ENCODE measurements around the gene LYSMD1. TPM values are rescaled to one million over a fixed set of nuclear protein-coding genes. Genes with fewer than 3 reads are reported as not detected.

The LYSMD1 gene
- total and polyA plus RNA-seq, 5 donors from 2014 or later: 0.14 to 0.54 (median 0.16) TPM; not detected in 1

- ATAC-seq (ENCODE audit: low read depth in 2 of 2) (no peak), DNase-seq (peak in 1 of 3 donors; percentile 45)
- Histone ChIP-seq H3K27me3 (ENCODE audit: control insufficient read depth, insufficient read depth, low read length) (no peaks in the 10 kb centered on the region), H3K4me1 (ENCODE audit: control insufficient read depth, insufficient read depth, low read length, poor library complexity, severe bottlenecking) (peaks cover 23% of the 10 kb centered on the region), H3K27ac (ENCODE audit: insufficient read depth, low read length, poor library complexity, severe bottlenecking) (no peak overlapping the region), H3K4me3 (ENCODE audit: low read depth, low read length) (peak overlapping the region; percentile 60), H3K36me3 (ENCODE audit: control insufficient read depth, insufficient read depth, low read length) (no peaks in the 10 kb centered on the region), H3K9me3 (ENCODE audit: control insufficient read depth in 2 of 2, low read length in 2 of 2) (no peaks in the 10 kb centered on the region)
- Mint-ChIP-seq H3K9me3 (no peaks in the 10 kb centered on the region), H3K27ac (no peak overlapping the region), H3K36me3 (no peaks in the 10 kb centered on the region), H3K27me3 (peaks cover 13% of the 10 kb centered on the region), H3K4me1 (peaks cover 0 to 23% (median 4%) of the 10 kb centered on the region in 4 donors), H3K4me3 (peak overlapping the region; percentile 93 to 98 (median 95))
These were observed 20.2 kb downstream of the LYSMD1 start for GRCh38 chr1:151145304-151146071.

DNA sequence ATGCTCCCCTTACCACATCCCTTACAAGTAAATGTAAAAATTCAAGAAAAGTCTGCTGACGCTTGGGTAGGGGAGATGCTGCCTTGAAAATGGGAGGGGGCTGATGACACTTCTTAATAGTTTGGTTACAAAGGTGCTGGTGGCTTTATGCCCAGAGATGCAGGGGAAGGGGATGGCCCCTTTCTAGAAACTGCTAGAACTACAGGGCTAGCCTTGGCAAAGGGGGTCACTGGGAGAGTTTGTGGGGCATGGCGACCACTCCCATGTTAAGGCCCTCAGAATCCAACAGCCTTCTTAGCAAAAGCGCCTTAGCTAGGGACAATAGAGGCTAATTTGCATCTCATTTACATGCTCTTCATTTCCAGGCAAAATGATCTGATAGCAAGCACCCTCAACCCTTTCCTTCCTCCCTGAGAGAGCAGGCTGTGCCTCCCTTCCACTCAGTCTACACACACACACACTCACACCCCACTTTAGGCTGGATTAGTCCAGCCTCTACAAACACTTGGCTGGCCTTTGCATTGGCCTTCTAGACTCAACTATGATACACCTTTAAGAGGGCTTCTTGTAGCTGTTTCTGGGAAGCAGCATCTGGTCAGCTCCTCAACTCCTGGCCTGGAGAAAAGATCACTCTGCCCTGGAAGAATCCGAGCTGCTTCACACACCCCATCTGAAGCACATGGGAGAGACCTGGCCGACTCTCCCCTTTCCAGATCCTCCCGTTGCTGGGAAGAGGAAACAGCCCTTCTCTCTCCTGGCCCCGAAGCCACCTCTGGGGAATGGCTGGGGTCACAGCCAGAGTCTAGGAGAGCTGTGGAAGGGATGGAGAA is 21.0 kb downstream of the LYSMD1 start:
- H3K27me3 ChIP-seq (ENCODE audit: control insufficient read depth, insufficient read depth, low read length): no peaks in the 10 kb centered on the region
- H3K9me3 Mint-ChIP-seq: no peaks in the 10 kb centered on the region
- no peak overlapping the region for H3K27ac ChIP-seq (ENCODE audit: insufficient read depth, low read length, poor library complexity, severe bottlenecking)
- no peaks in the 10 kb centered on the region for H3K9me3 ChIP-seq (ENCODE audit: control insufficient read depth in 2 of 2, low read length in 2 of 2)
- DNase-seq (no peak), ATAC-seq (ENCODE audit: low read depth in 2 of 2) (no peak)
- peaks cover 2% of the 10 kb centered on the region for H3K36me3 Mint-ChIP-seq
- H3K36me3 ChIP-seq (ENCODE audit: control insufficient read depth, insufficient read depth, low read length): no peaks in the 10 kb centered on the region
- H3K27ac Mint-ChIP-seq: peak overlapping the region in 1 of 3 donors; percentile 64
- peaks cover 23% of the 10 kb centered on the region for H3K4me1 ChIP-seq (ENCODE audit: control insufficient read depth, insufficient read depth, low read length, poor library complexity, severe bottlenecking)
- H3K4me1 Mint-ChIP-seq: peaks cover 0 to 23% (median 4%) of the 10 kb centered on the region in 4 donors
- H3K27me3 Mint-ChIP-seq: peaks cover 13% of the 10 kb centered on the region
- H3K4me3 Mint-ChIP-seq: peak overlapping the region; percentile 34 to 93 (median 58)
- H3K4me3 ChIP-seq (ENCODE audit: low read depth, low read length): no peak overlapping the region

DNA sequence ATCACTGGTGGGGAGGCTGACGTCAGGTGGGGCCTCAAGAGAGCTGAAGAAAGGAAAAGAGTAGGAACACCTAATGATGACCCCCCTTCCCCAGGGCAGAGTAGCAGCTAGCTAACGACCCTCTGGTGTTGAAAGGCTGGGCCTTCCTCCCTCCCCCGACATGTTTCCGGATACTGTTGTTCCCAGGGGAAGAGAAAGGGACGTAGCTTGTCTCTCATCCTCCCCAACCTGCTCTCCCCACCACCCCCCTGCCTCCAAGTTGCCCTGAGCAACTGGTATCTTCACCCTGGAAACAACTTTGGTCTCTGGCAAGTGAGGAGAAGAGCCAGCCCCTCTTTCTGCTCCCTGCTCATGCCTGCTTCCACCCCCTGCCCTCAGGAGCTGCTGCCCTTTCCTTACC is 21.7 kb downstream of the LYSMD1 start:
- Histone ChIP-seq H3K27me3 (ENCODE audit: control insufficient read depth, insufficient read depth, low read length) (no peaks in the 10 kb centered on the region), H3K9me3 (ENCODE audit: control insufficient read depth in 2 of 2, low read length in 2 of 2) (no peaks in the 10 kb centered on the region), H3K4me1 (ENCODE audit: control insufficient read depth, insufficient read depth, low read length, poor library complexity, severe bottlenecking) (peaks cover 23% of the 10 kb centered on the region), H3K36me3 (ENCODE audit: control insufficient read depth, insufficient read depth, low read length) (no peaks in the 10 kb centered on the region), H3K4me3 (ENCODE audit: low read depth, low read length) (no peak overlapping the region), H3K27ac (ENCODE audit: insufficient read depth, low read length, poor library complexity, severe bottlenecking) (no peak overlapping the region)
- Mint-ChIP-seq H3K4me1 (peaks cover 0 to 23% (median 4%) of the 10 kb centered on the region in 4 donors), H3K27me3 (peaks cover 13% of the 10 kb centered on the region), H3K27ac (peak overlapping the region in 1 of 3 donors; percentile 64), H3K4me3 (peak overlapping the region in 1 of 4 donors; percentile 93), H3K9me3 (no peaks in the 10 kb centered on the region), H3K36me3 (peaks cover 2% of the 10 kb centered on the region)
- ATAC-seq (ENCODE audit: low read depth in 2 of 2) (no peak), DNase-seq (no peak)

DNA sequence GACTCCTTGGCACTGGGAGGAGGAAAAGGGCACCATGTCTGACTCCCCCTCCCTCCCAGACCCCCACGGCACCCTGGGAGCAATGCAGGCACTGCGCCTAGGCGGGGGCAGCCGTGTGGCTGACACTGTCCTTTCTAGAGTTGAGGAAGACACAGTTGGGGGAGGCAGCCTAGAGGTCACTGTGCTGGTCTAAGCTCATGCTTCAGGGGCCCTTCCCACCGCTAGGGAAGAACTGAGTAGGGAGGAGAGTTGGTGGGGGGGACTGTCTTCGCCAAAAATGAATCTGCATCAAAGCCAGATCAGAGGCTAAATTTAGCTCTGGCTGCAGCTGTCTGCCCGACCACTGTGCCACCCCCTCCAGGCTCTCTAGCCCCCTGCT is 22.7 kb downstream of the LYSMD1 start:
- ATAC-seq (ENCODE audit: low read depth in 2 of 2): no peak
- no peak overlapping the region for H3K4me3 Mint-ChIP-seq
- Histone ChIP-seq H3K4me3 (ENCODE audit: low read depth, low read length) (no peak overlapping the region), H3K27ac (ENCODE audit: insufficient read depth, low read length, poor library complexity, severe bottlenecking) (no peak overlapping the region), H3K4me1 (ENCODE audit: control insufficient read depth, insufficient read depth, low read length, poor library complexity, severe bottlenecking) (peaks cover 23% of the 10 kb centered on the region), H3K27me3 (ENCODE audit: control insufficient read depth, insufficient read depth, low read length) (no peaks in the 10 kb centered on the region), H3K36me3 (ENCODE audit: control insufficient read depth, insufficient read depth, low read length) (no peaks in the 10 kb centered on the region), H3K9me3 (ENCODE audit: control insufficient read depth in 2 of 2, low read length in 2 of 2) (no peaks in the 10 kb centered on the region)
- no peaks in the 10 kb centered on the region for H3K9me3 Mint-ChIP-seq
- peaks cover 2% of the 10 kb centered on the region for H3K36me3 Mint-ChIP-seq
- DNase-seq: no peak
- peaks cover 12% of the 10 kb centered on the region for H3K27me3 Mint-ChIP-seq
- H3K4me1 Mint-ChIP-seq: peaks cover 0 to 23% (median 4%) of the 10 kb centered on the region in 4 donors
- no peak overlapping the region for H3K27ac Mint-ChIP-seq

DNA sequence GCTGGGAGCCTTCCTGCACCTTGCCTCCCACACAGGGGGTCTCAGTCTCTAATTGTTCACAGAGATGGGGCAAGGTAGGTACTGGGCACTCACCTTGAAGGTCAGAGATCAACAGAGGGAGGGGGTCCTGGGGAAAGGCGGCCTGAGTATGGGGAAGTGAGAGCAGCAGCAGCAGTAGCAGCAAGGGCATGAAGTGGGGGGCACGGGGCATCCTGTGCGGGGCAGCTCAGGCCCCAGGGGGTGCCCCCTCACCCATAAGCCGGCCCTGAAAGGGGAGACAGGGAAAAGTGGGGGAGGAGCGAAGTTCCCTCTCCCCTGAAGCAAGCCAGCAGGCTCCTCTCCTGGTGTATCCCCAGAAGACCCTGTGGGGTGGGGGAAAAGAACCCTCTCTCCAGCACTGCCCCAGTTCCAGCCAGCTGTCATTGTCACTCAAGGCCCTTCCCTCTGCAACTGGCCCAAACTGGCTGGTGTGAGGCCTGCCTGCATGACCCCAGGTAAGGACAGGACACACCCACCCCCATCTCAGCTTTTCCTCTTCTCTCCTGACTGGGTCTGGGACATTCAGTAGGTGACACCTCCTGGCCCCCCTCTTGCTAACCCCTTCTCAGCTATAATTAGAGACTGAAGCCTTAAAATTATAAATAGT is 23.2 kb downstream of the LYSMD1 start:
- no peak overlapping the region for H3K4me3 ChIP-seq (ENCODE audit: low read depth, low read length)
- Mint-ChIP-seq H3K36me3 (peaks cover 2% of the 10 kb centered on the region), H3K9me3 (no peaks in the 10 kb centered on the region), H3K27ac (no peak overlapping the region), H3K4me1 (peaks cover 0 to 21% (median 4%) of the 10 kb centered on the region in 4 donors), H3K27me3 (peaks cover 8% of the 10 kb centered on the region), H3K4me3 (no peak overlapping the region)
- H3K9me3 ChIP-seq (ENCODE audit: control insufficient read depth in 2 of 2, low read length in 2 of 2): no peaks in the 10 kb centered on the region
- DNase-seq: no peak
- no peaks in the 10 kb centered on the region for H3K36me3 ChIP-seq (ENCODE audit: control insufficient read depth, insufficient read depth, low read length)
- H3K27me3 ChIP-seq (ENCODE audit: control insufficient read depth, insufficient read depth, low read length): no peaks in the 10 kb centered on the region
- H3K27ac ChIP-seq (ENCODE audit: insufficient read depth, low read length, poor library complexity, severe bottlenecking): no peak overlapping the region
- H3K4me1 ChIP-seq (ENCODE audit: control insufficient read depth, insufficient read depth, low read length, poor library complexity, severe bottlenecking): peaks cover 23% of the 10 kb centered on the region
- no peak for ATAC-seq (ENCODE audit: low read depth in 2 of 2)

DNA sequence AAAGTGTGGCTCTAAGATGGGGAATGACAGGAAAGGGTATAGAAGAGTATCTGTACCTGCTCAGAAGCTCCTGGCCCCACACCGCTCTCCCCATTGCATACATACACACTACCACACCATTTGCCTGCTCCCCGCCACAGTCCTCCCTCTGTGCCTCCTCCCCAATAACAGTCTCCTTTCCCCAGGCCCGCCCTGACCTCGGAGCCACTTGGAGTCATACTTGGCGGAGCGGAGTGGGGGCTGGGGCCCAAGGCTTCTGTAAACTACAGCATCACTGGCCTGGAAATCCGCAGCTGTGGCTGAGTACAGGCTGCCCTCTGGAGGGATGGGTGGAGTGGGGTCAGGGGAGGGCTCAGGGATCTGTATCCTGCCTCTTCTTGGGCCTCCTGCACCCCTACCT is 27.9 kb downstream of the LYSMD1 start:
- Mint-ChIP-seq H3K27me3 (no peaks in the 10 kb centered on the region), H3K4me3 (no peak overlapping the region), H3K27ac (no peak overlapping the region), H3K36me3 (peaks cover 12% of the 10 kb centered on the region), H3K9me3 (no peaks in the 10 kb centered on the region), H3K4me1 (peaks cover 0 to 2% (median 0%) of the 10 kb centered on the region in 4 donors)
- H3K27ac ChIP-seq (ENCODE audit: insufficient read depth, low read length, poor library complexity, severe bottlenecking): no peak overlapping the region
- no peaks in the 10 kb centered on the region for H3K9me3 ChIP-seq (ENCODE audit: control insufficient read depth in 2 of 2, low read length in 2 of 2)
- no peak overlapping the region for H3K4me3 ChIP-seq (ENCODE audit: low read depth, low read length)
- no peak for ATAC-seq (ENCODE audit: low read depth in 2 of 2)
- no peaks in the 10 kb centered on the region for H3K36me3 ChIP-seq (ENCODE audit: control insufficient read depth, insufficient read depth, low read length)
- DNase-seq: no peak
- H3K4me1 ChIP-seq (ENCODE audit: control insufficient read depth, insufficient read depth, low read length, poor library complexity, severe bottlenecking): no peaks in the 10 kb centered on the region
- no peaks in the 10 kb centered on the region for H3K27me3 ChIP-seq (ENCODE audit: control insufficient read depth, insufficient read depth, low read length)

DNA sequence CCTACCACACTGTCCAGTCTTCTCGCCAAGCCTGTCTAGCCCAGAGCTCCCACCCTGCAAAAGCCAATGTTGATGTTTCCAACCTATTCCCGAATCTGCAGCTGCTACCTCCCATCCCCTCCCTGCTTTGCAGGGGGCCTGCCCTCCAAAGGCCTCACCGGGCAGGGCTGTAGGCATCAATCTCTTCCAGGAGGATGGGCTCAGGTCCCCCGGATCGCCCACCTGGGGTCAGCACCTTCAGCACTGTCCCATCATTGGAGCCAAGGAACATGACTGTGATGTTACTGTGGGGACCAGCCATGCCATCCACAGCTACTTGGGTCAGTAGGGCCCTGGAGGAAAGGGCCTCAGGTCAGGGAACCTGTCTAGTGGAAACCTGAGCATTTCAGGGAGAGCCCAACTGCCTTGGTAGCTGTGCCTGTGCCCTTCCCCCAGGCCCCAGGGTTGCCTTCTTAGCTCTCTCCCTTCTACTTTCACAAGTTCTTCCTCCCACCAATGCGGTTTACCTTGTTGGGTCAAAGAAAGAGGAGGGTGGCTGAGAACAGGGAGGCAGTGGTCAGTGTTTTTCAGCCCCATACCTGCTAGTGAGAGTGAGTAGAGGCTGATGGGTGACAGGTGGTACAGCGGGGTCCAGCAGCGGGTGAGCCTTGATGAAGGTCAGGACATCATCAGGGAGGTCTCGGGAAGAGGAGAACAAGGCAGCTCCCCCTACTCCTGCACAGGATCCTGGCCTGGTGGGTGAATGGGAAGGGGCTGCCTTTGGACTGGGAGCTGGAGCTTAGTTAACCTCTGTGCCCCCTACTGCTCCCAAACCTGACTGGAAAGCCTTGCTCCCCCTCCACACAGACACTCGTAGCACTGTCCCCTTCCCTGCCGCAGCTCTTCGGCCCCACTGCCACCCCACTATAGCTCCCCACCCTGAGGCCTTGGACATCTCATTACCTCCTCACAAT is 30.0 kb downstream of the LYSMD1 start:
- H3K36me3 Mint-ChIP-seq: peaks cover 12% of the 10 kb centered on the region
- DNase-seq (no peak), ATAC-seq (ENCODE audit: low read depth in 2 of 2) (no peak)
- Histone ChIP-seq H3K27ac (ENCODE audit: insufficient read depth, low read length, poor library complexity, severe bottlenecking) (no peak overlapping the region), H3K27me3 (ENCODE audit: control insufficient read depth, insufficient read depth, low read length) (no peaks in the 10 kb centered on the region), H3K4me3 (ENCODE audit: low read depth, low read length) (no peak overlapping the region), H3K4me1 (ENCODE audit: control insufficient read depth, insufficient read depth, low read length, poor library complexity, severe bottlenecking) (peaks cover 11% of the 10 kb centered on the region), H3K9me3 (ENCODE audit: control insufficient read depth in 2 of 2, low read length in 2 of 2) (no peaks in the 10 kb centered on the region), H3K36me3 (ENCODE audit: control insufficient read depth, insufficient read depth, low read length) (no peaks in the 10 kb centered on the region)
- peak overlapping the region in 1 of 3 donors; percentile 20 for H3K27ac Mint-ChIP-seq
- H3K9me3 Mint-ChIP-seq: no peaks in the 10 kb centered on the region
- peaks cover 0 to 10% (median 2%) of the 10 kb centered on the region in 4 donors for H3K4me1 Mint-ChIP-seq
- H3K27me3 Mint-ChIP-seq: no peaks in the 10 kb centered on the region
- H3K4me3 Mint-ChIP-seq: no peak overlapping the region
